BJ (cell line): ENCODE data around the gene ECSCR. TPM values are rescaled to one million over a fixed set of nuclear protein-coding genes. Genes with fewer than 3 reads are reported as not detected.
"Not testable (repeated sequence)": the region's sequence is repeated elsewhere in the genome, so short reads cannot be mapped to it uniquely, and the experiment has no call there.

ENCODE experiments used
- CTCF ChIA-PET: fragments of 350-600 bp; formaldehyde crosslinking; extraction: SDS; loops from one replicate; lab custom pipeline; 2021; ENCODE audit warnings: antibody characterized with exemption, inconsistent platforms; lab: Yijun Ruan, JAX
- POLR2A ChIA-PET: fragments of 300-600 bp; sonication (Branson Sonifier 250); formaldehyde crosslinking; extraction: SDS; loops from one replicate; lab custom pipeline; 2021; ENCODE audit warnings: antibody characterized with exemption; lab: Charles Lee
- DNase-seq: peaks from one replicate; pipeline ENCODE4 v3.0.0-alpha.2; 2011; ENCODE audit warnings: low read depth
- H3K27me3 ChIP-seq: 2 replicates; pipeline ENCODE4 v1.6.0; 2011; ENCODE audit warnings: low read length; ENCODE audit not compliant: control insufficient read depth, insufficient read depth
- H3K36me3 ChIP-seq: 2 replicates; pipeline ENCODE4 v1.5.1; 2011; ENCODE audit warnings: low read length; ENCODE audit not compliant: control insufficient read depth, insufficient read depth
- H3K4me3 ChIP-seq: 2 replicates; pipeline ENCODE4 v1.5.1; 2011; ENCODE audit warnings: low read depth, mild to moderate bottlenecking, control low read depth, low read length
- CTCF ChIP-seq: IDR thresholded peaks from 2 replicates; pipeline ENCODE4 v1.5.1; 2011; ENCODE audit warnings: low read depth, mild to moderate bottlenecking, control low read depth, inconsistent platforms, low read length, moderate library complexity; ENCODE audit not compliant: insufficient read depth
- polyA plus RNA-seq: library from polyadenylated mRNA; depleted of rRNA; stranded (reverse); fragments of >200 nt; gene quantifications from 2 replicates; pipeline ENCODE4 v1.2.3, GENCODE V29; 2011

Gene ECSCR
- polyA plus RNA-seq, 1 experiment, result 0.38 TPM

- CTCF ChIA-PET, result interaction anchor here (0.9 to 6.1 kb wide), 6 partner anchors 9 to 72 kb away, joined by 3 to 30 read pairs (median 4); partner anchors contain the start of gene STING1
- DNase-seq, result no peak
- POLR2A ChIA-PET, result no interaction called here
Observed at GRCh38 chr5:139494832-139495231, 32.3 kb upstream of the ECSCR start.

GRCh38 chr5:139494256-139494655 is 31.7 kb upstream of the ECSCR start:
- H3K27me3 ChIP-seq, result no peaks in the 10 kb centered on the region
- no peak overlapping the region for H3K4me3 ChIP-seq
- DNase-seq, result no peak
- TF ChIP-seq CTCF, result no peak
- no peaks in the 10 kb centered on the region for H3K36me3 ChIP-seq
- ChIA-PET POLR2A (no interaction called here), CTCF (interaction anchor here (0.9 to 6.1 kb wide), 5 partner anchors 8 to 72 kb away, joined by 3 to 30 read pairs (median 3); no protein-coding TSS in a partner anchor)

More at GRCh38 chr5:139494832-139495231, 32.3 kb upstream of the ECSCR start:
- H3K27me3 ChIP-seq, result no peaks in the 10 kb centered on the region
- no peaks in the 10 kb centered on the region for H3K36me3 ChIP-seq
- no peak overlapping the region for H3K4me3 ChIP-seq
- no peak for TF ChIP-seq CTCF

GRCh38 chr5:139492700-139493192 is 30.2 kb upstream of the ECSCR start:
- Histone ChIP-seq H3K27me3 (no peaks in the 10 kb centered on the region), H3K36me3 (no peaks in the 10 kb centered on the region), H3K4me3 (no peak overlapping the region)
- CTCF ChIA-PET, result interaction anchor here (1.1 kb wide), 1 partner anchor 18 kb away, joined by 7 read pairs; no protein-coding TSS in a partner anchor
- TF ChIP-seq CTCF, result no peak
- DNase-seq, result no peak
- POLR2A ChIA-PET, result no interaction called here

- no peak overlapping the region for H3K4me3 ChIP-seq
- CTCF ChIA-PET, result interaction anchor here (1.7 kb wide), 1 partner anchor 66 kb away, joined by 7 read pairs; no protein-coding TSS in a partner anchor
- no peaks in the 10 kb centered on the region for H3K36me3 ChIP-seq
- no peak for TF ChIP-seq CTCF
- H3K27me3 ChIP-seq, result no peaks in the 10 kb centered on the region
- POLR2A ChIA-PET, result no interaction called here
- DNase-seq, result no peak
Observed at GRCh38 chr5:139488260-139488659, 25.7 kb upstream of the ECSCR start.

GRCh38 chr5:139486201-139486600 is 23.7 kb upstream of the ECSCR start:
- DNase-seq, result no peak
- Histone ChIP-seq H3K27me3 (no peaks in the 10 kb centered on the region), H3K36me3 (no peaks in the 10 kb centered on the region), H3K4me3 (no peak overlapping the region)
- ChIA-PET CTCF (interaction anchor here (0.9 kb wide), 1 partner anchor 9 kb away, joined by 3 read pairs; no protein-coding TSS in a partner anchor), POLR2A (no interaction called here)
- TF ChIP-seq CTCF, result no peak

GRCh38 chr5:139482890-139483208 is 20.3 kb upstream of the ECSCR start:
- not testable (repeated sequence) for H3K27me3 ChIP-seq, H3K4me3 ChIP-seq, H3K36me3 ChIP-seq, DNase-seq
- POLR2A ChIA-PET, result interaction anchor here (0.6 kb wide), 1 partner anchor 147 kb away, joined by 3 read pairs; no protein-coding TSS in a partner anchor
- CTCF ChIA-PET, result interaction anchor here (1.0 to 2.6 kb wide), 4 partner anchors 12 to 60 kb away, joined by 3 to 13 read pairs (median 6); no protein-coding TSS in a partner anchor
